Measurements from ENCODE around the gene ERN2. TPM values are rescaled to one million over a fixed set of nuclear protein-coding genes. Genes with fewer than 3 reads are reported as not detected.

ERN2 gene
- total and polyA plus RNA-seq, 2 of the 4 experiments (the other 2 are of a cell fraction): 0.39 to 0.54 TPM

GRCh38 chr16:23642246-23642774 is 70.7 kb downstream of the ERN2 start:
- H3K23ac ChIP-seq (ENCODE audit: low read depth, low read length): peak overlapping the region; percentile 11
- no peak overlapping the region for H2AK9ac ChIP-seq (replicated peaks; ENCODE audit: low read depth, low read length, poor library complexity)
- no peaks in the 10 kb centered on the region for H3K27me3 ChIP-seq (ENCODE audit: control insufficient read depth, insufficient read depth, low read length)
- no peak overlapping the region for H2BK20ac ChIP-seq (ENCODE audit: low read depth, low read length)
- TF ChIP-seq RCOR1 (IDR thresholded peaks at IDR 0.05; ENCODE audit: insufficient replicate concordance, low read length) (no peak), CHD1 (IDR thresholded peaks at IDR 0.05; ENCODE audit: low read depth, low read length) (no peak), CEBPB (IDR thresholded peaks at IDR 0.05; ENCODE audit: low read depth, low read length) (no peak), USF2 (IDR thresholded peaks at IDR 0.05; ENCODE audit: low read depth, low read length) (no peak)
- H4K91ac ChIP-seq (ENCODE audit: insufficient read depth, low read depth, low read length): no peak overlapping the region
- no peak overlapping the region for H3K27ac ChIP-seq (ENCODE audit: insufficient read depth, low read length)
- DNase-seq (no peak), ATAC-seq (ENCODE audit: low read depth) (no peak)
- dilution Hi-C loops (cut with HindIII; ENCODE audit: low sequenced_read_pairs, unreplicated experiment): no loop called here
- in situ Hi-C loops (cut with MboI; ENCODE audit: low sequenced_read_pairs): no loop called here
- H2BK120ac ChIP-seq (ENCODE audit: low read depth, low read length): no peak overlapping the region
- BruUV-seq (replicated peaks): no TSS peak
- peak overlapping the region; percentile 80 for H3K4me3 ChIP-seq (ENCODE audit: insufficient read depth, low read depth, low read length)
- POLR2A ChIA-PET (ENCODE audit: unreplicated experiment): no interaction called here
- peaks cover 29 to 39% of the 10 kb centered on the region in 2 experiments for H3K79me1 ChIP-seq (ENCODE audit: low read depth in 1 of 2, low read length in 2 of 2)
- H3K56ac ChIP-seq (ENCODE audit: extremely low read depth, insufficient read depth, low read length): no peak overlapping the region
- no peak overlapping the region for H2BK15ac ChIP-seq (ENCODE audit: low read depth, low read length)
- H2BK5ac ChIP-seq (ENCODE audit: low read depth, low read length, poor library complexity, severe bottlenecking): no peak overlapping the region
- WGBS, 2 experiments (ENCODE audit: extremely low coverage in 2 of 2, insufficient read length in 1 of 2): no CpG with 5 or more reads among the region's 14 CpGs
- H3K36me3 ChIP-seq (ENCODE audit: control insufficient read depth, insufficient read depth, low read length): peaks cover 10% of the 10 kb centered on the region
- H3K4ac ChIP-seq (ENCODE audit: low read depth, low read length): no peak overlapping the region
- H3K9me3 ChIP-seq (ENCODE audit: control insufficient read depth, insufficient read depth, low read length): no peaks in the 10 kb centered on the region
- 0 out of 4 replicates have a peak overlapping the region, but pooled peaks of 1 of the 2 experiments have one; percentile 1 for H4K8ac ChIP-seq (ENCODE audit: low read depth in 2 of 2, low read length in 2 of 2)
- no peak overlapping the region for H2AFZ ChIP-seq (replicated peaks; ENCODE audit: low read length, poor library complexity)
- intact Hi-C loops (cut with micrococcal nuclease): loop anchor here (5.0 kb wide), 1 partner anchor 85 kb away; the partner anchor contains the start of genes EARS2 and UBFD1
- H4K20me1 ChIP-seq (ENCODE audit: insufficient read depth, low read length): peaks cover 3% of the 10 kb centered on the region; the same call in 1 of the 2 replicates
- no peak overlapping the region for H2AK5ac ChIP-seq (ENCODE audit: low read depth, low read length)
- peak overlapping the region; percentile 93 for H3K9ac ChIP-seq (ENCODE audit: low read depth, low read length)
- H3K14ac ChIP-seq (replicated peaks; ENCODE audit: low read depth, low read length): no peak overlapping the region
- CTCF ChIA-PET: no interaction called here
- H3K4me1 ChIP-seq (ENCODE audit: control insufficient read depth, insufficient read depth, low read length): peaks cover 4% of the 10 kb centered on the region; the same call in 1 of the 2 replicates
- no peak overlapping the region for H4K5ac ChIP-seq (ENCODE audit: low read depth, low read length)
- H3K9me1 ChIP-seq (ENCODE audit: insufficient read depth, low read length): peaks cover 2% of the 10 kb centered on the region; the same call in 1 of the 2 replicates
- peak overlapping the region; percentile 93 for H3K4me2 ChIP-seq (ENCODE audit: low read depth, low read length)
- H3K18ac ChIP-seq (ENCODE audit: low read depth, low read length): no peak overlapping the region
